Ectodermal cell (in vitro differentiated cells): Measurements from ENCODE around the gene ARPC1A.

ENCODE experiments used
- H3K27ac ChIP-seq: 2 replicates; pipeline ENCODE4 v1.7.0; 2013; ENCODE audit warnings: mild to moderate bottlenecking, low read depth, low read length; ENCODE audit not compliant: insufficient read depth, poor library complexity, severe bottlenecking
- H3K27me3 ChIP-seq: 2 replicates; pipeline ENCODE4 v1.7.0; 2013; ENCODE audit warnings: mild to moderate bottlenecking, low read length; ENCODE audit not compliant: insufficient read depth, control insufficient read depth, poor library complexity, severe bottlenecking
- H3K36me3 ChIP-seq: one replicate; pipeline ENCODE4 v1.7.0; 2013; ENCODE audit warnings: low read length; ENCODE audit not compliant: control insufficient read depth, insufficient read depth
- H3K4me1 ChIP-seq: one replicate; pipeline ENCODE4 v1.7.0; 2013; ENCODE audit warnings: low read length; ENCODE audit not compliant: control insufficient read depth, insufficient read depth
- H3K4me3 ChIP-seq: 2 replicates; pipeline ENCODE4 v1.7.0; 2013; ENCODE audit warnings: low read depth, low read length, control low read depth; ENCODE audit not compliant: insufficient read depth
- H3K9me3 ChIP-seq: 2 replicates; pipeline ENCODE4 v1.7.0; 2013; ENCODE audit warnings: mild to moderate bottlenecking, low read length, moderate library complexity; ENCODE audit not compliant: control insufficient read depth
- WGBS, 2 experiments: methylation state at CpG; one replicate each; pipeline ENCODE4 v1.1.7; 2013; ENCODE audit warnings: missing lambda C conversion rate in 2 of 2; 5-methylcytosine and 5-hydroxymethylcytosine counted together

The ARPC1A gene

DNA sequence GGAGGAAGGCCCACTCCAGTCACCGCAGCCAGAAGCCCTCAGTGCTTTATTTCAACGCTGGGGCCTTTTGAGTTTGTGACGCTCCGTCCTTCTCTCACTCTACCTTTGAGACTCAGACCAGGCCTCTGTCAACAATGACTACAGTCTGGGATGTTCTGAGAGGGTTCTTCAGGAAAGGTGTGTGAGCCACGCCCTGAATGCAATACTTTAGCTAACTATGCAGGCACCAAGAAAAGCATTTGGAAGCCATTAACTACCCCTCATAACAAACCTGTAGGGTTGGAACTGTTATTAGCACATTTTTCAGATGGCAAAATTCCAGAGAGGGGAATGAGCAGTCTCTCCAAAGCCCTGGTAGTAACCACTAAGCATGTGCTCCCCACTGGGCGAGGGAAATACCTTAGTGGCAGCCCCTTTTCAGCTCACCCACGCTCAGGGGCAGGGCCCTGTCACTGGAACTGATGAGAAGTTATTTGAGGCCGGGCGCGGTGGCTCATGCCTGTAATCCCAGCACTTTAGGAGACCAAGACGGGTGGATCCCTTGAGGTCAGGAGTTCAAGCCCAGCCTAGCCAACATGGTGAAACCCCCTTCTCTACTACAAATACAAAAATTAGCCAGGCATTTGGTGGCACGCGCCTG lies 43.2 kb downstream of the ARPC1A start:
- H3K4me3 ChIP-seq, result no peak overlapping the region
- H3K9me3 ChIP-seq, result no peaks in the 10 kb centered on the region
- H3K36me3 ChIP-seq, result peaks cover 17% of the 10 kb centered on the region
- H3K27ac ChIP-seq, result no peak overlapping the region
- H3K4me1 ChIP-seq, result peaks cover 7% of the 10 kb centered on the region
- 83 to 85% methylated on average over 13 of the region's 13 CpGs for WGBS, 2 experiments
- no peaks in the 10 kb centered on the region for H3K27me3 ChIP-seq

DNA sequence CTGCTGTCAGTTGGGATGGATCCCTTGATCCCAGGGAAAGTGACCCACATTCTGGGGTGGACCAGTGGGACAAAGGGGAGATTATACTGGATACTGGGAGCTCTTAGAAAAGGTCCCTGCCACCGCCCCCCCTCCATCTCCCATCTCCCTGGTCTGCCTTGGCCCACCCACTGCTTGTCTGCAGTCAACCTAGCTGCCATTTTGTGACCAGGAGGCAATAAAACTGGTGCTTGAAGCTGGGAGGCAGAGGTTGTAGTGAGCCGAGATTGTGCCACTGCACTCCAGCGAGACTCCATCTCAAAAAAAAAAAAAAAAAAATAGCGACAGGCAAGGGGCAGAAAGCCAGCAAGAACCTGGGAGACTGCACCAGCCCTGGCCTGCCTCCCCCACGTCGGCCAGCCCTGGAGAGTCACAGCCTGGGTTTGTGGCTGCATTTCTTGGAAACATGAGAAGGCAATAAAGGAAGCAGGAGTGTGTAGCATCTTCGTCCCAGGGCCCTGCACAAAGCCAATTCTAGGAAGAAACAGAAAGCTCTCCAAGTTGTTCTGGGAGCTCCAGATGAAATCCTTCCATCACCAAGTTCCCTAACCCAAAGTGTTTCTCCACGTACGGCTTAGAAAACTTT lies 44.2 kb downstream of the ARPC1A start:
- Histone ChIP-seq H3K9me3 (no peaks in the 10 kb centered on the region), H3K36me3 (peaks cover 8% of the 10 kb centered on the region), H3K4me1 (peaks cover 7% of the 10 kb centered on the region), H3K4me3 (no peak overlapping the region), H3K27ac (no peak overlapping the region), H3K27me3 (no peaks in the 10 kb centered on the region)
- 89 to 90% methylated on average over 9 of the region's 9 CpGs for WGBS, 2 experiments

DNA sequence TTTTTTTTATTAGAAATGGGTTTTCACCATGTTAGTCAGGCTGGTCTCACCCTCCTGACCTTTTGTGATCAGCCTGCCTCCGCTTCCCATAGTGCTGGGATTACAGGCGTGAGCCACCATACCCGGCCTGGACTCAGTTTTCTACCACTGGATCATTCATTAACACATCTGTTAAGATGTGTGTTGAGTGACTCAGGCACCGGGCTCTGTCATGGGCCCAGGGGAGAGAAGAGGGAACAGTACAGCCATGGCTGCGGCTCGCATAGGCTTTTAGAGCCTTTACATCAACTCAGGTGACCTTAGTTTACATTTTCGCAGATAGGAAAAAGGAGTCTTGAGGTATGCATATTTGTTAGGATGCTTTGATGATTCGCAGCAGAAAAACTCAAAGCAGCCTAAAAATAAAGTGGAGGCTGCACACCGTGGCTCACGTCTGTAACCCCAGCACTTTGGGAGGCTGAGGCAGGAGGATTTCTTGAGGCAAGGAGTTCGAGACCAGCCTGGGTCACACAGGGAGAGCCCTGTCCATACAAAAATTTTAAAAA lies 45.8 kb downstream of the ARPC1A start:
- Histone ChIP-seq H3K9me3 (no peaks in the 10 kb centered on the region), H3K27me3 (no peaks in the 10 kb centered on the region), H3K4me1 (peaks cover 4% of the 10 kb centered on the region), H3K27ac (no peak overlapping the region), H3K36me3 (peaks cover 5% of the 10 kb centered on the region), H3K4me3 (no peak overlapping the region)
- 94 to 95% methylated on average over 11 of the region's 11 CpGs for WGBS, 2 experiments

DNA sequence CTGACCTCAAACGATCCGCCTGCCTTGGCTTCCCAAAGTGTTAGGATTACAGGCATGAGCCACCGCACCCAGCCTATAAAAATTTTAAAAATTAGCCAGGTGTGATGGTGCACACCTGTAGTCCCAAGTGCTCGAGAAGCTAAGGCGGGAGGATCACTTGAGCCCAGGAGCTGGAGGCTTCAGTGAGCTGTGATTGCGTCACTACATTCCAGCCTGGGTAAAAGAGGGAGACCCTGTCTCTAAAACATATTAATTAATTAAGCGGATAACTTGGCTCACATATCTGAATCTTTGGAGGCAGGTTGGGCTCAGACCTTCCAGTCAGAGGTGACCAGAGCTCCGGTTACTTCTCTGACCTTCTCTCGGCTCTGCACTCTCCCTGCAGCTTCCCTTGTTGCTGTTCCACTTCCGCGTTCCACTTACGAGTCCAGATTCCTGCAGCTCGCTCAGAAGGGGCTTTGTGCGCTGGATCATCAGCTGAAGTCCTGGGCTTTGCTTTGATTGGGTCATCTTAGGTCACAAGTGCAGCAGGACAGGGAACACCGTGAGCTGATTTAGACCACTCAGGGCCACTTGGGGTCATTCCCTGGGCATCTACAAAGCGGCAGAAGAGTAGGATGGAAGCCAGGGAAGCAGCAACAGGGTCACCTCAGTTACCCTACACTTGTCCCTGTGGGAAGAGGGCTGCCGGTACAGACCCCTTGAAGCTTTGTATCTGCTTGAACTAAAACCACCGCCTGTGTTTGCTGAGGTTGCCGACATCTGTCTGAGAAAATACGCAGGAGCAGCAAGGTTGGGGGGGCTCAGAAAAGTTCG lies 46.8 kb downstream of the ARPC1A start:
- WGBS, 2 experiments, result 82% methylated on average over 21 of the region's 21 CpGs
- H3K27me3 ChIP-seq, result no peaks in the 10 kb centered on the region
- no peak overlapping the region for H3K4me3 ChIP-seq

DNA sequence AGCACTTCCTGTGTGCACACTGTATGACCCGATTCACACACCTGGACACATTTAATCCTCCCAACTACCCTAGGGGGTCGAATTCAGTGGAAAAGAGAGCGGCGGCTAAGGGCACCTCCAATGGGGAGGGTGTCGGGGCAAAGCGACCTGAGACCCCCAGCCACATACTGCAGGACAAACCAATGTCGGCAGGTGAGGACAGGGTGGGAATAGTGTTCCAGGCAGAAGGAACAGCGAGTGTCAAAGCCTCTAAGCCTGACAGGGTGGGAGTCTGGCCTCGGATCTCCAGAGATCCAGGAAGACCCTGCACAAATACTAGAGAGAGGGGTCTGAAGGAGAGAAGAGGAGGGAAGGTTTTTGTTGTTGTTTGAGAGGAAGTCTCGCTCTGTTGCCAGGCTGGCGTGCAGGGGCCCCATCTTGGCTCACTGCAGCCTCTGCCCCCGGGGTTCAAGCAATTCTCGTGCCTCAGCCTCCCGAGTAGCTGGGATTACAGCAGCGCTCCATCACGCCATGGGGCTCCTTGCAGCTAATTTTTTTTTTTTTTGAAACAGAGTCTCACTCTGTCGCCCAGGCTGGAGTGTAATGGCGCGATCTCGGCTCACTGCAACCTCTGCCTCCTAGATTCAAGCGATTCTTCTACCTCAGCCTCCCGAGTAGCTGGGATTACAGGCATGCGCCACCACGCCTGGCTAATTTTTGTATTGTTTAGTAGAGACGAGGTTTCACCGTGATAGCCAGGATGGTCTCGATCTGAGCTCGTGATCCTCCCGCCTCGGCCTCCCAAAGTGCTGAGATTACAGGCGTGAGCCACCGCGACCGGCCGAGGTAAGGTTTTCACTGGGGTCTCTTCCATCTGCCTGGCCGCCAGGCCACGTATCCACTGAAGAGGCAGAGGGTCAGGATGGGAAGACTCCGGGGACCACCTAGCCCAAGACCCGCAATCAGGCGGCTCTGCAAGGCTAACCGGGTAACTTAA lies 47.7 kb downstream of the ARPC1A start:
- Histone ChIP-seq H3K27me3 (no peaks in the 10 kb centered on the region), H3K27ac (no peak overlapping the region), H3K9me3 (no peaks in the 10 kb centered on the region), H3K4me1 (no peaks in the 10 kb centered on the region), H3K4me3 (peak overlapping the region; percentile 71), H3K36me3 (no peaks in the 10 kb centered on the region)
- 86 to 87% methylated on average over 41 of the region's 41 CpGs for WGBS, 2 experiments

More for the DNA sequence above, 46.8 kb downstream of the ARPC1A start:
- no peak overlapping the region for H3K27ac ChIP-seq
- no peaks in the 10 kb centered on the region for H3K9me3 ChIP-seq
- H3K4me1 ChIP-seq, result no peaks in the 10 kb centered on the region
- H3K36me3 ChIP-seq, result no peaks in the 10 kb centered on the region

DNA sequence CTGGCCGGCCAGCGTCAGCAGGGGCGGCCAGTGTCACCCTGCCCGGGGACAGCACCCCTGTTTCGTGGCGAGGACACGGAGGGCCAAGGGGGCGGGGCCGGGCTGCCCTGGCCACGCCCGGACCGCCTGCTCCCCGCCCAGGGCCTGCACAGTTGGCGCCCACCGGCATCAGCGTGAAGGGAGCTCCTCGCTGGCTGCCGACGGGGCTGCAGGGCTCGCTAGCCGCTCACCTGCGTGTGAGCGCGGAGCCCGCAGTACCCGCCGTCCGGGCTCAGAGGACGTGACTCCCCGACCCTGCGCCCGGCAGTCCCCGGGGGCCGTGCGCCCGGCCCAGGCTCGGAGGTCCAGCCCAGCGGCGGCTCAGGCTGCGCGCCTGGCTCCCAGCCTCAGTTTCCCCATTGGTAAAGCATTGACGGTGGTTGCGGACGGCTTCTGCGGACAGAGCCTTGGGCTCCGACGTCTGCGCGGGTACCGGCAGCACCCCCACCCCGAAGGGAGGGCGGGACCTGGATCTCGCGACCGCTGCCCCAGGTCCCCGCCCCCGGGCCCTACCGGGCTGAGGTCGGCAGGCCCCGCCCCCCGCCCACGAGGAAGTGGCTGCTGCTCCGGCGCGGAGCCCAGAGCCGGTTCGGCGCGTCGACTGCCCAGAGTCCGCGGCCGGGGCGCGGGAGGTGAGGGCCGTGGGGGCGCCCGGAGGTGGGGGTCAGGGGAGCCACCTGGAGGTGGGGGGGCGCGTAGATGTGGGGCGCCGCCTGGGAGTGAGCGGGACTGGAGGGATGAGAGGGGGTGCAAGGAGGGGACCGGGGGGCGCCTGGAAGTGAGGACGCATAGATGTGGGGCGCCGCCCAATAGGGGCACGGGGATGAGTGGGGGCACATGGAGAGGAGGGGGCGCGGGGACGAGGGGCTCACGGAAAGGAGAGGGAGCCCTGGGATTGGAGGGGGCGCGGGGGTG lies 48.7 kb downstream of the ARPC1A start, which contains the start of gene ARPC1B:
Gene ARPC1B, plus strand, starts transcription at position 620 of the 954 bp plus-strand sequence. CDS start 10,985 bp downstream, outside the sequence.
- H3K4me3 ChIP-seq, result peak within 1 kb of the TSS; percentile 71
- 1% methylated on average over 95 of the region's 95 CpGs for WGBS, 2 experiments
- no peaks in the 10 kb centered on the region for H3K36me3 ChIP-seq
- no peak within 1 kb of the TSS for H3K27ac ChIP-seq
- no peaks in the 10 kb centered on the region for H3K4me1 ChIP-seq
- H3K9me3 ChIP-seq, result no peaks in the 10 kb centered on the region
- no peaks in the 10 kb centered on the region for H3K27me3 ChIP-seq

DNA sequence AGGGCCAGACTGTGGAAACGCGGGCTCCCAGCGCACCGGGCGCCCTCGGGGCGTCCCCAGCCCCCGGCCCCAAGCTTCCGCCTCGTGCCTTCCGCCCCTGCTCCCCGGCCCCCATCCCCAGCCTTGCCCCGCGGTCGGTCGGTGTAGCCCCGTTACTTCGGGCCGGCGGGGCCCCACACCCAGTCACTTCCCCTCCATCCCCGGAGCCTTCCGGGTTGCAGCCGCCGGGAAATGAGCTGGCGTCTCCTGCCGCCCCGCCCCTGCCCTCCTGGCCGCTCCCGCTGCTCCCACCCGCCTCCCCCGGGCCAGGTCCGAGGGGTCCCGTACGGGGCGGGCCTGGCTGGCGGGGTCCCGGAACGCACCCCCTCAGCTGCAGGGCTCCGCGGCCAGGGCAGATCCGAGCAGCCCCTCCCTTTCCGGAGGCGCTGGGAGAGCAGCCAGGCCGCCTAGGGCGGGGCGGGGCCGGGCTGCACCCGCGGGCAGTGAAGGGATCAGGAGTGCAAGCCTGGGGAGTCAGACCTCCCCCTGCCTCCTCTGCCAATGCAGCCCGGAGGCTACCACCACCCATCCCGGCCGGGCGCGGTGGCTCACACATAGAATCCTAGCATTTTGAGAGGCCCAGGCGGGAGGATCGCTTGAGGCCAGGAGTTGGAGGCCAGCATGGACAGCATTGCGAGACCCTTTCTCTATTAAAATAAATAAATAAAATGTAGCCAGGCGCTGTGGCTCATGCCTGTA lies 49.5 kb downstream of the ARPC1A start:
- H3K36me3 ChIP-seq, result no peaks in the 10 kb centered on the region
- H3K27ac ChIP-seq, result no peak overlapping the region
- no peaks in the 10 kb centered on the region for H3K27me3 ChIP-seq
- H3K4me3 ChIP-seq, result peak overlapping the region; percentile 71
- H3K4me1 ChIP-seq, result no peaks in the 10 kb centered on the region
- no peaks in the 10 kb centered on the region for H3K9me3 ChIP-seq
- 6 to 8% methylated on average over 58 of the region's 58 CpGs for WGBS, 2 experiments

DNA sequence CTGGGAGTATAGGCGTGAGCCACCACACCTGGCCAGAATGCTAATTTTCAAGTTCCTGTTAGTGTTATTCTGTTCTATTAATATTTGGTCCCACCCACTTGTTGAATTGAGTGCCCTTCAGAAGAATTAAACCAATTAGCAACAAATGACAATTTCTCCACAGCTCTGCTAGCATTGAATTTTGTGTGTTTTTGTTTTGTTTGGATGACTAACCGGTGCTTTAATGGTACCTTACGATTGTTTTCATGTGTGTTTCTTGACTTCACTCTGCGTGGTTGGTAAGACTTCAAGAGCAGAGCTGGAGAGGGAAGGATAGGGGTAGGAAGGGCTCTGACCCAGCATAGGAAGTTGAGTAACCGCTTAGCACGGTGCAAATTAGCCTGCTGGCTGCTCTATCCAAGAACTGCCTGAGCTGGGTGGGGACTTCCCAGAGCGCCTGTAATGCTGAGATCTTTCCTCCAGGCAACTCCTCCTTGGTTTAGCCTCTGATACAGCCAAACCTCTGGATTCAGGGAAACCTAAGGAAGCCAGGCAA lies 53.4 kb downstream of the ARPC1A start:
- no peak overlapping the region for H3K4me3 ChIP-seq
- 86 to 90% methylated on average over 7 of the region's 7 CpGs for WGBS, 2 experiments
- no peaks in the 10 kb centered on the region for H3K27me3 ChIP-seq
- H3K4me1 ChIP-seq, result no peaks in the 10 kb centered on the region
- no peaks in the 10 kb centered on the region for H3K9me3 ChIP-seq
- H3K36me3 ChIP-seq, result no peaks in the 10 kb centered on the region
- no peak overlapping the region for H3K27ac ChIP-seq
